Body of pancreas (tissue), 4 donors: Measurements from ENCODE around the gene OTUD5.
"Not testable (repeated sequence)": the region's sequence is repeated elsewhere in the genome, so short reads cannot be mapped to it uniquely, and the experiment has no call there.

Experiments
- POLR2A ChIP-seq, 3 donors: fragments of 450-650 bp; IDR thresholded peaks; one replicate each; pipeline ENCODE4 v1.6.1; 2016; ENCODE audit warnings: antibody characterized with exemption in 3 of 3, mild to moderate bottlenecking in 2 of 3
- TF ChIP-seq, protein P1 (sequence below), 7 experiments: fragments of 450-650 bp in 4 of 7; fragments of 200-600 bp in 3 of 7; sonication (generic) in 3 of 7; IDR thresholded peaks; one replicate each; pipeline ENCODE4 v1.5.1; 2016 to 2019; ENCODE audit warnings: antibody characterized with exemption in 7 of 7

DNA sequence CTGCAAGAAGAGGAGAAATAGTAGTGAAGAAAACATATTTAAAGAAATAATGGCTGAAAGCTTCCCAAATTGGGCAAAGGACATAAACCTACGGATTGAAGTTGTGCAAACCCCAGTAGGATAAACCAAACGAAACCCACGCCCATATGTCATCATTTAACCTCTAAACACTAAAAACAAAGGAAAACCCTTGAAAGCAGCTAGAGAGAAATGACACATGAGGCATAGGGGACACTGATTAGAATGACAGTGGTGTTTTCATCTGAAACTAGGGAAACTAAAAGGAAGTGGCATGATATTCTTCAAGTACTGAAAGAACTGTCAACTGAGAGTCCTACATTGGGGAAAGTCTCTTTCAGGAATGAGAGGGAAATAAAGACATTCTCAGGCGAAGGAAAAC lies 80.5 kb downstream of the OTUD5 start:
- TF ChIP-seq, protein P1, sequence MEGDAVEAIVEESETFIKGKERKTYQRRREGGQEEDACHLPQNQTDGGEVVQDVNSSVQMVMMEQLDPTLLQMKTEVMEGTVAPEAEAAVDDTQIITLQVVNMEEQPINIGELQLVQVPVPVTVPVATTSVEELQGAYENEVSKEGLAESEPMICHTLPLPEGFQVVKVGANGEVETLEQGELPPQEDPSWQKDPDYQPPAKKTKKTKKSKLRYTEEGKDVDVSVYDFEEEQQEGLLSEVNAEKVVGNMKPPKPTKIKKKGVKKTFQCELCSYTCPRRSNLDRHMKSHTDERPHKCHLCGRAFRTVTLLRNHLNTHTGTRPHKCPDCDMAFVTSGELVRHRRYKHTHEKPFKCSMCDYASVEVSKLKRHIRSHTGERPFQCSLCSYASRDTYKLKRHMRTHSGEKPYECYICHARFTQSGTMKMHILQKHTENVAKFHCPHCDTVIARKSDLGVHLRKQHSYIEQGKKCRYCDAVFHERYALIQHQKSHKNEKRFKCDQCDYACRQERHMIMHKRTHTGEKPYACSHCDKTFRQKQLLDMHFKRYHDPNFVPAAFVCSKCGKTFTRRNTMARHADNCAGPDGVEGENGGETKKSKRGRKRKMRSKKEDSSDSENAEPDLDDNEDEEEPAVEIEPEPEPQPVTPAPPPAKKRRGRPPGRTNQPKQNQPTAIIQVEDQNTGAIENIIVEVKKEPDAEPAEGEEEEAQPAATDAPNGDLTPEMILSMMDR (IDR thresholded peaks at IDR 0.05) = not testable (repeated sequence)
- TF ChIP-seq POLR2A (IDR thresholded peaks at IDR 0.05) = not testable (repeated sequence)
